ENCODE data around the gene FOXP2. TPM values are rescaled to one million over a fixed set of nuclear protein-coding genes. Genes with fewer than 3 reads are reported as not detected.

FOXP2 gene
- total and polyA plus RNA-seq, 4 experiments from 2014 or later, result not detected

GRCh38 chr7:114648680-114649079 lies 234.1 kb downstream of the FOXP2 start:
- DNase-seq, result no peak
- CTCF ChIA-PET (ENCODE audit: partially characterized antibody), result no interaction called here
- no peaks in the 10 kb centered on the region for H3K36me3 Mint-ChIP-seq

GRCh38 chr7:114649689-114650088 lies 235.1 kb downstream of the FOXP2 start:
- CTCF ChIA-PET (ENCODE audit: partially characterized antibody), result no interaction called here
- no peak overlapping the region for H3K27ac Mint-ChIP-seq
- Histone ChIP-seq H3K9me3 (ENCODE audit: control insufficient read depth in 1 of 2, low read length in 2 of 2) (no peaks in the 10 kb centered on the region), H3K36me3 (ENCODE audit: insufficient read depth, low read length) (no peaks in the 10 kb centered on the region), H3K27me3 (ENCODE audit: insufficient read depth, low read length) (no peaks in the 10 kb centered on the region), H3K4me3 (ENCODE audit: low read length in 2 of 2) (no peak overlapping the region), H3K27ac (ENCODE audit: low read depth, low read length) (no peak overlapping the region), H3K4me1 (ENCODE audit: insufficient read depth, low read length) (no peaks in the 10 kb centered on the region)
- no peaks in the 10 kb centered on the region for H3K9me3 Mint-ChIP-seq
- peaks cover 0 to 2% (median 1%) of the 10 kb centered on the region in 4 donors for H3K4me1 Mint-ChIP-seq
- H3K36me3 Mint-ChIP-seq, result no peaks in the 10 kb centered on the region
- DNase-seq, result no peak
- H3K27me3 Mint-ChIP-seq, result no peaks in the 10 kb centered on the region
- POLR2A ChIA-PET (ENCODE audit: partially characterized antibody), result no interaction called here
- H3K4me3 Mint-ChIP-seq, result no peak overlapping the region
- intact Hi-C loops (cut with micrococcal nuclease), result no loop called here

More at GRCh38 chr7:114648680-114649079, 234.1 kb downstream of the FOXP2 start:
- peaks cover 0 to 3% of the 10 kb centered on the region in 2 donors for H3K27me3 Mint-ChIP-seq
- POLR2A ChIA-PET (ENCODE audit: partially characterized antibody), result no interaction called here
- peaks cover 0 to 2% (median 1%) of the 10 kb centered on the region in 4 donors for H3K4me1 Mint-ChIP-seq
- no peak overlapping the region for H3K4me3 ChIP-seq (ENCODE audit: low read length in 2 of 2)
- no peaks in the 10 kb centered on the region for H3K36me3 ChIP-seq (ENCODE audit: insufficient read depth, low read length)
- H3K4me1 ChIP-seq (ENCODE audit: insufficient read depth, low read length), result no peaks in the 10 kb centered on the region
- no peak overlapping the region for H3K4me3 Mint-ChIP-seq
- H3K9me3 ChIP-seq (ENCODE audit: control insufficient read depth in 1 of 2, low read length in 2 of 2), result no peaks in the 10 kb centered on the region
- no peaks in the 10 kb centered on the region for H3K9me3 Mint-ChIP-seq
- intact Hi-C loops (cut with micrococcal nuclease), result no loop called here
- no peak overlapping the region for H3K27ac Mint-ChIP-seq
- H3K27me3 ChIP-seq (ENCODE audit: insufficient read depth, low read length), result no peaks in the 10 kb centered on the region
- no peak overlapping the region for H3K27ac ChIP-seq (ENCODE audit: low read depth, low read length)

GRCh38 chr7:114650491-114650890 lies 235.9 kb downstream of the FOXP2 start:
- H3K27me3 Mint-ChIP-seq, result no peaks in the 10 kb centered on the region
- H3K36me3 Mint-ChIP-seq, result no peaks in the 10 kb centered on the region
- H3K9me3 Mint-ChIP-seq, result no peaks in the 10 kb centered on the region
- H3K4me3 ChIP-seq (ENCODE audit: low read length in 2 of 2), result no peak overlapping the region
- intact Hi-C loops (cut with micrococcal nuclease), result no loop called here
- H3K27ac ChIP-seq (ENCODE audit: low read depth, low read length), result no peak overlapping the region
- DNase-seq, result no peak
- H3K27me3 ChIP-seq (ENCODE audit: insufficient read depth, low read length), result no peaks in the 10 kb centered on the region
- no peaks in the 10 kb centered on the region for H3K36me3 ChIP-seq (ENCODE audit: insufficient read depth, low read length)
- H3K4me3 Mint-ChIP-seq, result no peak overlapping the region
- POLR2A ChIA-PET (ENCODE audit: partially characterized antibody), result no interaction called here
- no peak overlapping the region for H3K27ac Mint-ChIP-seq
- CTCF ChIA-PET (ENCODE audit: partially characterized antibody), result interaction anchor here (0.6 kb wide), 1 partner anchor 13 kb away, joined by 3 read pairs; no protein-coding TSS in a partner anchor
- peaks cover 0 to 1% (median under 1%) of the 10 kb centered on the region in 4 donors for H3K4me1 Mint-ChIP-seq
- no peaks in the 10 kb centered on the region for H3K9me3 ChIP-seq (ENCODE audit: control insufficient read depth in 1 of 2, low read length in 2 of 2)
- no peaks in the 10 kb centered on the region for H3K4me1 ChIP-seq (ENCODE audit: insufficient read depth, low read length)

GRCh38 chr7:114652041-114652440 lies 237.4 kb downstream of the FOXP2 start:
- H3K4me1 ChIP-seq (ENCODE audit: insufficient read depth, low read length), result no peaks in the 10 kb centered on the region
- Mint-ChIP-seq H3K27me3 (no peaks in the 10 kb centered on the region), H3K9me3 (no peaks in the 10 kb centered on the region), H3K36me3 (no peaks in the 10 kb centered on the region), H3K27ac (no peak overlapping the region), H3K4me3 (no peak overlapping the region), H3K4me1 (no peaks in the 10 kb centered on the region)
- ChIA-PET POLR2A (ENCODE audit: partially characterized antibody) (no interaction called here), CTCF (ENCODE audit: partially characterized antibody) (no interaction called here)
- H3K27ac ChIP-seq (ENCODE audit: low read depth, low read length), result no peak overlapping the region
- H3K9me3 ChIP-seq (ENCODE audit: control insufficient read depth in 1 of 2, low read length in 2 of 2), result no peaks in the 10 kb centered on the region
- no peak overlapping the region for H3K4me3 ChIP-seq (ENCODE audit: low read length in 2 of 2)
- H3K27me3 ChIP-seq (ENCODE audit: insufficient read depth, low read length), result no peaks in the 10 kb centered on the region
- intact Hi-C loops (cut with micrococcal nuclease), result no loop called here
- no peaks in the 10 kb centered on the region for H3K36me3 ChIP-seq (ENCODE audit: insufficient read depth, low read length)
- no peak for DNase-seq

- intact Hi-C loops (cut with micrococcal nuclease), result no loop called here
- Histone ChIP-seq H3K36me3 (ENCODE audit: insufficient read depth, low read length) (no peaks in the 10 kb centered on the region), H3K9me3 (ENCODE audit: control insufficient read depth in 1 of 2, low read length in 2 of 2) (no peaks in the 10 kb centered on the region), H3K27ac (ENCODE audit: low read depth, low read length) (no peak overlapping the region), H3K27me3 (ENCODE audit: insufficient read depth, low read length) (no peaks in the 10 kb centered on the region), H3K4me3 (ENCODE audit: low read length in 2 of 2) (no peak overlapping the region), H3K4me1 (ENCODE audit: insufficient read depth, low read length) (no peaks in the 10 kb centered on the region)
- ChIA-PET CTCF (ENCODE audit: partially characterized antibody) (no interaction called here), POLR2A (ENCODE audit: partially characterized antibody) (interaction anchor here (0.6 kb wide), 1 partner anchor 10 kb away, joined by 3 read pairs; no protein-coding TSS in a partner anchor)
- DNase-seq, result no peak
- Mint-ChIP-seq H3K27me3 (no peaks in the 10 kb centered on the region), H3K36me3 (no peaks in the 10 kb centered on the region), H3K4me1 (no peaks in the 10 kb centered on the region), H3K9me3 (no peaks in the 10 kb centered on the region), H3K27ac (no peak overlapping the region), H3K4me3 (no peak overlapping the region)
Measured at GRCh38 chr7:114653364-114654088, 238.9 kb downstream of the FOXP2 start.

- H3K4me1 Mint-ChIP-seq, result no peaks in the 10 kb centered on the region
- Histone ChIP-seq H3K4me1 (ENCODE audit: insufficient read depth, low read length) (no peaks in the 10 kb centered on the region), H3K36me3 (ENCODE audit: insufficient read depth, low read length) (no peaks in the 10 kb centered on the region), H3K4me3 (ENCODE audit: low read length in 2 of 2) (no peak overlapping the region), H3K27ac (ENCODE audit: low read depth, low read length) (no peak overlapping the region), H3K27me3 (ENCODE audit: insufficient read depth, low read length) (no peaks in the 10 kb centered on the region), H3K9me3 (ENCODE audit: control insufficient read depth in 1 of 2, low read length in 2 of 2) (no peaks in the 10 kb centered on the region)
- POLR2A ChIA-PET (ENCODE audit: partially characterized antibody), result no interaction called here
- no peaks in the 10 kb centered on the region for H3K9me3 Mint-ChIP-seq
- H3K36me3 Mint-ChIP-seq, result no peaks in the 10 kb centered on the region
- H3K4me3 Mint-ChIP-seq, result no peak overlapping the region
- intact Hi-C loops (cut with micrococcal nuclease), result no loop called here
- CTCF ChIA-PET (ENCODE audit: partially characterized antibody), result interaction anchor here (0.7 kb wide), 1 partner anchor 964 kb away, joined by 3 read pairs; no protein-coding TSS in a partner anchor
- no peak for DNase-seq
- no peak overlapping the region for H3K27ac Mint-ChIP-seq
- H3K27me3 Mint-ChIP-seq, result no peaks in the 10 kb centered on the region
Measured at GRCh38 chr7:114656466-114656865, 241.9 kb downstream of the FOXP2 start.

- DNase-seq, result no peak
- Mint-ChIP-seq H3K4me1 (peaks cover 0 to 5% (median 3%) of the 10 kb centered on the region in 4 donors), H3K9me3 (no peaks in the 10 kb centered on the region), H3K27me3 (no peaks in the 10 kb centered on the region), H3K4me3 (no peak overlapping the region), H3K36me3 (no peaks in the 10 kb centered on the region), H3K27ac (no peak overlapping the region)
- Histone ChIP-seq H3K27me3 (ENCODE audit: insufficient read depth, low read length) (no peaks in the 10 kb centered on the region), H3K4me3 (ENCODE audit: low read length in 2 of 2) (no peak overlapping the region), H3K9me3 (ENCODE audit: control insufficient read depth in 1 of 2, low read length in 2 of 2) (no peaks in the 10 kb centered on the region), H3K27ac (ENCODE audit: low read depth, low read length) (no peak overlapping the region), H3K4me1 (ENCODE audit: insufficient read depth, low read length) (no peaks in the 10 kb centered on the region), H3K36me3 (ENCODE audit: insufficient read depth, low read length) (no peaks in the 10 kb centered on the region)
- ChIA-PET POLR2A (ENCODE audit: partially characterized antibody) (no interaction called here), CTCF (ENCODE audit: partially characterized antibody) (no interaction called here)
- intact Hi-C loops (cut with micrococcal nuclease), result no loop called here
Measured at GRCh38 chr7:114657279-114657678, 242.7 kb downstream of the FOXP2 start.
